ENCODE data around the gene NCAPG2. TPM values are rescaled to one million over a fixed set of nuclear protein-coding genes. Genes with fewer than 3 reads are reported as not detected.
"Not testable (repeated sequence)": the region's sequence is repeated elsewhere in the genome, so short reads cannot be mapped to it uniquely, and the experiment has no call there.

Gene NCAPG2
- total RNA-seq, 1 donor from 2014 or later, result 12.7 TPM

DNA sequence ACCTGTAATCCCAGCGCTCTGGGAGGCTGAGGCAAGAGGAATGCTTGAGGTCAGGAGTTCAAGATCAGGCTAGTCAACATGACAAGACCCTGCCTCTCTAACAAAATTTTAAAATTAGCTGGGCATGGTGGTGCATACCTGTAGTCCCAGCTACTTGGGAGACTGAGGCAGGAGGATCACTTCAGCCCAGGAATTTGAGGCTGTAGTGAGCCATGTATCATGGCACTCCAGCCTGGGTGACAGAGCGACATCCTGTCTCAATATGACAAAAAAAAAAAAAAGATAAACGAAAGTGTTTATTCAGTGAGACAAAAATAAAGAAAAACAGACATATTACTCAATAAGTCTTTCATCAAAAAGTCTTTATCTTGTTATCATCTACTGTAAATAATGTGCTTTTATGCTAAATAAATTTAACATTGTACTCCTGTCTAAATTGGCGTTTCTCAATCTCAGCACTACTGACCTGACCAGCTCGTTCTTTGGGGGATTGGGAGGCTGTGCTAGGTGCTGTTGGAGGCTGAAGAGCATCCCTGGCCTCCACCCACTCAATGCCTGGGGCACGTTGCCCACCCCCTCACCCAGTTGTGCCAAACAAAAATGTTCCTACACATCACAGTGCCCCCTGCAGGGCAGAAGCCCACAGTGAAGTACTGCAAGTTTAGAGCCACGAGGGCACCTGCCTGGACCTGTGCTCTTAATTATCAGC, 57.7 kb downstream of the NCAPG2 start:
- DNase-seq (ENCODE audit: extremely low read depth, low read depth, low spot score), result no peak

DNA sequence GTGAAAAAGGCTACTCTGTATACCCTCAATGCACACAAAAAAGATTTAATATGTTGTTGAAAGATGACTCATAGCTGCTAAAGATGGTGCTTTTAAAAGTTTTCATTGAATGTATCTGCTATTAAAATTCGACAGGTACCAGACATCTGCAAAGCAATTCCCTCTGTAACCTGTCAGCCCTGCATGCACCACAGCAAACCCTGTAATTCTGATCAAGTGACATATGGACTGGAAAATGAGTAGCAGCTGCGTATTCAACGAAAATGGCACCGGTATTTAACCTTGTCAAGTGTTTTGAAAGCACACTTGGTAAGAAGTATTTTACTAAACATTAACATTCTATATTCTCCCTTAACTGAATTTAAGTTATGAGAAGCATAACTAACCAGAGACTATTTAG, 58.8 kb downstream of the NCAPG2 start:
- DNase-seq (ENCODE audit: extremely low read depth, low read depth, low spot score), result no peak

DNA sequence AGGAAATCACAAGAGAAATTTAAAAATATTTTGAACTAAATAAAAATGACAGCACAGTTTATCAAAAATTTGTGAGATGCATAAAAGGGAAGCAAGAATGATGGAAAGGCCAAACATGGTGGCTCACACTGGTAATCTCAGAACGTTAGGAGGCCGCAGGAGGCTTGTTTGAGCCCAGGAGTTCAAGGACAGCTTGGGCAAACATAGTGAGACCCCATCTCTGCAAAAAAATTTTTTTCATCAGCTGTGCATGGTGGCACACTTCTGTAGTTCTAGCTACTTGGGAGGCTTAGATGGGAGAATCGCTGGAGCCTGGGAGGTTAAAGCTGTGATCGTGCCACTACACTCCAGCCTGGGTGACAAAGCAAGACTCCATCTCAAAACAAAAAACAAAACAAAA, 62.5 kb downstream of the NCAPG2 start:
- no peak for DNase-seq (ENCODE audit: extremely low read depth, low read depth, low spot score)

GRCh38 chr7:158638001-158638400, 66.6 kb downstream of the NCAPG2 start:
- DNase-seq (ENCODE audit: extremely low read depth, low read depth, low spot score), result no peak

DNA sequence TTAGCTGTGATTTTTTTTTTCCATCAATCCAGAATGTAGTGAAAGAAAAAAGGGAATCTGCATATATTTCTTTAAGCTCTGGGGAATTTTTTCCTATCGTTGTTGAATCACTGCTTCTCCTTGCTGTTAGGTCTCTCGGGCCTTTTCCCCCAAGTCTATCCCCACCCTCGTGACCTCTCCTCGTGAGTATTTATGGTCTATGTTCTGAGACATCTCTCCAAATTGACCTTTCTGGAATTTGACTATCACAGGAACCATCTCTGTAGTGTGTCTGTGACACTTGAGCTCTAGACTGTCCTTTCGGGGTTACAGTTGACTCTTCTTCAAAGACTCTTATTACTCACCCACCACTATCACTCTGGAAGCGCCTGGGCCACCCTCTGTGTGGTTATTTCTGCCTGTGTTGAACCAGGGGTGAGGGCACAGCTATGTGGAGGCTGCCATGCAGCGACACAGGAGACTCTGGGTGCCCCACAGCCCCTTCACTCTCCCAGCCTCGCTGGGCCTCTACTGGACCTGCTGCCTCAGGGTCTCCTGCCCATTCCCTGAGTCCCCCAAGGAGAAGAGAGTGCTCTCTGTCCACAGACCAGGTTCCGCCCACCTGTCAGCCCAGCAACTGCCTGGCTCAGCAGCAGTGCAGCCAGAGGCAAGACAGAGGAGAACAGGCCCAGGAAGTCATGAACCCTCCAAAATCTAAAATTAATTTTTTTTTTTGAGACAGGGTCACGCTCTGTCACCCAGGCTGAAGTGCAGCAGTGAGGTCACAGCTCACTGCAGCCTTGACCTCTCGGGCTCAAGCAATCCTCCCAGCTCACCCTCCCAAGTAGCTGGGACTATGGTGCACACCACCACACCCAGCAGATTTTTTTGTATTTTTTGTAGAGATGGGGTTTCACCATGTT, 71.3 kb downstream of the NCAPG2 start:
- no peak for DNase-seq (ENCODE audit: extremely low read depth, low read depth, low spot score)

DNA sequence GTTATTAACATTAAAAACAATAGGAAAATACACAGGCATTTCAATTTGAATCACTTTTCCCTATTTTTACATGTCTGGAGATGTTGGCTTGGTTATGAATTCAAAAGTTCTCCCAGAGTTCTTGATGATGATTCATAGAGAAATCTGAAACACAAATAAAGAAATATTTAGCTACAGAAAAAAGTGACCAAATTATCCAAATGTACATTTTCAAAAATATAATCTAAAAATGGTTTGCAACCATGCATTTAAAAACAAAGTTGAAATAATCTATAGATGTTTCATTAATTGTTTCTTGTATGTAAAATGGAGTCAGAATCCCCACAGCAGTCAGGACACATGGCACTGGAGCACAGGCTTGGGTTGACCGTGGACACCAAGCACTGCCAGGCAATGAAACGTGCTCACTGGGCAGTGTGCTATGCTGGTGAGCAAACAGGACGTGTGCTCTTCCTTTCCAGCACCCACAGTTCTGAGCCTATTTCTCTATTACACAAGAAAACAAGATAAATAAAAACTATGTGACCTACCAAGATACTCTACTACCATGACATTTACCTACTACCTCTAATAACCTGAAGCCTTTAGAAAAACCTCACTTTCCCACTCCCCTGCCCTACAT, 72.9 kb downstream of the NCAPG2 start:
- DNase-seq (ENCODE audit: extremely low read depth, low read depth, low spot score), result no peak

- DNase-seq (ENCODE audit: extremely low read depth, low read depth, low spot score), result not testable (repeated sequence)
These were observed 78.3 kb downstream of the NCAPG2 start for GRCh38 chr7:158626289-158626688.

DNA sequence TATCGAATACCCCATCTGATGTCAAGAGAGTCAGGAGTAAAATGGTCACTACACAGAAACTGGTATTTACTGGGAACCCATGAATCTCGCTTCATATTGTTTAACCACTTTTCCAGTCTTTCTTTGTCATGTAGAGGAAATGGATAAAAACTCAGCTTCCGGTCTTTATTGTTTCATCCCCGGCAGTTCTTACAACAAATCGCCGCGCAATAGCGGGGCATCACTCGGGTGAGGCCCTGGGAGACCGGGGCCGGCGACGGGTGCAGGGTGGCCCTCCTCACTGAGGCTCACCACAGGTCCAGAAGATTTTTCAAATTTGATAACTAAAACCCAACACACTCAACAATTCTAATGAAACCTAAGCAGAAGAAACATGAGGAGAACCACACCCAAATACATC, 81.4 kb downstream of the NCAPG2 start:
- peak; percentile 16 for DNase-seq (ENCODE audit: extremely low read depth, low read depth, low spot score)

DNA sequence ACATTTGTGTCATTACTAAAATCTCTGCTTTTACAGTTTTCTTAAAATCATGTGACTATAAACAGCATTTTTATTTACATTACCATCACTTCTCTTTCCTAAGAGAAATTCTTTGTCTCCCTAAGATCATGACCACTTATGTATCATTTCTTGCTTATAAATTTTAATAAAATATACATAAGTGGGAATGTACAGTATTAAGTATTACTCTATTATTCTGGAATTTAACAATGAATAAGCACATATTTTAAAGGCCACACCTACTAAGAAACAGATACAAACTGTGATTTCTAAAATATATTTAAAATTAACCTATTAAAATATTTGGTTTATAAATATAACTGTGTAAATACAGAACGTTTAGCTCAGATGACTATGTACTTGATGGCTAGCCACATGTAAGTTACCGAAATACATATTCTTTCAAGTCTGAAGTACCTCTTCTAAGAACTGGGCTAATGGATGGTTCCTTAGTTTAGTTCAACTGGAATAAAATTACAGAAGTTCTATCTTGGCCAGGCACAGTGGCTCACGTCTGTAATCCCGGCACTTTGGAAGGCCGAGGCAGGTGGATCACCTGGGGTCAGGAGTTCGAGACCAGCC, 83.7 kb downstream of the NCAPG2 start:
- DNase-seq (ENCODE audit: extremely low read depth, low read depth, low spot score), result no peak

DNA sequence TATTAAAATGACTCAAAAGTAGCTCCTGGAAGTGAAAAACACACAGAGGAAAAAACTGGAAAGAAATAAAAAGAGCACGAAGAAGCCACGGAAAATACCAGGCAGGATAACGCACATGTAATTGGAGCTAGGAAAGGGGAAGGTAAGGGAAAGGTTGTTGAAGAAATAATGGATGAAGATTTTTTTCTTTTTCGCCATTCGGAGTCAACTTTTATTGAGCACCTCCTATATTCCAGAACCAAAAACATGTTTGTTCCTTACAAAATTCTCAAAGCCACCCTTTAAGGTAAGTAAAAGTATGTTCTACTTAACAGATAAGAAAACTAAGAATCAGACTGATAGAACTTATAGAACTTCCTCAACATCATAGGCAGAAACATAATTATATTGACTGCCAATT, 84.2 kb downstream of the NCAPG2 start:
- no peak for DNase-seq (ENCODE audit: extremely low read depth, low read depth, low spot score)

DNA sequence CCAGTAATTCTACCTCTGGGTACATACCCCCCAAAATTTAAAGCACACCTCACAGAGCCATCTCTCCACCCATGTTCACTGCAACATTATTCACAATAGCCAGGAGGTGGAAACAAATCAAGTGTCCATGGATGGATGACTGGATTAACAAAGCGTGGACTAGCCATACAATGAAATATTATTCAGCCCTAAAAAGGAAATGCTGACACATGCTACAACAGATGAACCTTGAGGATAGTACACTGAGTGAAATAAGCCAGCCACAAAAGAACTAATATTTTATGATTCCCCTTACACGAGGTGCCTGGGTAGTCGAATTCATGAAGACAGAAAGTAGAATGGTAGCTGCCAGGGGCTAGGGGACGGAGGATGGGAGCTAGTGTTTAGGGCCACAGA, 85.9 kb downstream of the NCAPG2 start:
- DNase-seq (ENCODE audit: extremely low read depth, low read depth, low spot score), result no peak

GRCh38 chr7:158617737-158618128, 86.9 kb downstream of the NCAPG2 start:
- DNase-seq (ENCODE audit: extremely low read depth, low read depth, low spot score), result no peak

- DNase-seq (ENCODE audit: extremely low read depth, low read depth, low spot score), result no peak
These were observed 88.6 kb downstream of the NCAPG2 start for GRCh38 chr7:158616050-158616449.

DNA sequence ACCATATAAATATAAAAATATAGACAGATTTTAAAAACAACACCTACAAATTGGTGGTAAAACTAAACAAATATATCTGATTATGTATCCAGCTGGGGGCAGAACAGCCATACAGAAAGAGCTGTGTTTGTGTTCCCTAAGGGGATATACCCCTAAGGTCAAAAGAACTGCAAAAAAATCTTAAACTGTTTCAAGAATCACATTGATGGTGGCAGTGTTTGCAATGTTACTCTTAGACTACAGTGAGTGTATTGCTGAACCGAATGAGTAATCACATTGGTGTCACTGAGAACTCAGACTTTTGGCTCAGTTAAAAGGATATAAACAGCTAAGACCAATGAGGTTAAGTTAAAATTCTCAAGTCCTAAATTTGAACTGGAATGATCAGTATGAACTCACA, 89.9 kb downstream of the NCAPG2 start:
- no peak for DNase-seq (ENCODE audit: extremely low read depth, low read depth, low spot score)

- no peak for DNase-seq (ENCODE audit: extremely low read depth, low read depth, low spot score)
These were observed 91.1 kb downstream of the NCAPG2 start for GRCh38 chr7:158613481-158613880.

DNA sequence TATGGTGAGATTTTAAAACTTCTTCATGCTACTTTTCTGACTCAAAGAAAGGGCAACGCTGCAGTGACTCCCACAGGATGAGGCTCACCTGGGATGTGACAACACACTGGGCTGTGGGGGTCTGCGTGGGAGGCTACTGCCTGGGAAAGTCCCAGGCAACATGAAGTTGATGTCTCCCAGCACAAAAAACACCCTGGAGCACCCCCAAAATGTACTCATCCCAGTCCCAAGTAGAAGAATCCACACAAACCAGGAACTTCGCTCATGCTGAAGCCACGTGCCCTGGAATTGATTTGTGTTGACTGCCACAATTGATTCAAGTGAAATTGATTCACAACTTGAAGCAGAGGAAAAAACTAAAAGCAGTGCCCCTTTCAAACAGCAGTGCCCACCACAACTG, 92.1 kb downstream of the NCAPG2 start:
- DNase-seq (ENCODE audit: extremely low read depth, low read depth, low spot score), result no peak

GRCh38 chr7:158611541-158611940, 93.1 kb downstream of the NCAPG2 start:
- DNase-seq (ENCODE audit: extremely low read depth, low read depth, low spot score), result no peak

DNA sequence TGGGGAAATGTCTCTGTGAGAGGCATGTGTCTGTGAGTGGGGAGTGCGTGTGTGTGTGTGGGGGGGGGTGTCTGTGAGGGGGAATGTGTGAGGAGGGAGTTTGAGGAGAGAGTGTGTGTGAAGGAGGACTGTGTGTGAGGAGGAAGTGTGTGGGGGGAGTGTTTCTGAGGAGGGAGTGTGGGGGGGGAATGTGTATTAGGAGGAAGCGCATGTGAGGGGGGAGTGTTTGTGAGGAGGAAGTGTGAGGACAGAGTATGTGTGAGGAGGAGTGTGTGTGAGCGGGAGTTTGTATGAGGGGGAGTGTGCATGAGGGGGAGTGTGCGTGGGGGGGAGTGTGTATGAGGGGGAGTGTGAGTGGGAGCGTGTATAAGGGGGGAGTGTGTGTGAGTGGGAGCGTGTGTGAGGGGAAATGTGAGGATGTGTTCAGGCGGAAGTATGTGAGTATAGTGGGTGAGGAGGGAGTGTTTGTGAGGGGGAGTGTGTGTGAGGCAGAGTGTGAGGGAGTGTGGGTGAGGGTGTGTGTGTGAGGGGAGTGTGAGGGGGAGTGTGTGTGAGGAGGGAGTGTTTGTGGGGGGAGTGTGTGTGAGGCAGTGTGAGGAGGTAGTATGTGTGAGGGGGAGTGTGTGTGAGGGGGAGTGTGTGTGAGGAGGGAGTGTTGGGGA, 95.2 kb downstream of the NCAPG2 start:
- no peak for DNase-seq (ENCODE audit: extremely low read depth, low read depth, low spot score)

- DNase-seq (ENCODE audit: extremely low read depth, low read depth, low spot score), result no peak
These were observed 97.0 kb downstream of the NCAPG2 start for GRCh38 chr7:158607563-158607962.

DNA sequence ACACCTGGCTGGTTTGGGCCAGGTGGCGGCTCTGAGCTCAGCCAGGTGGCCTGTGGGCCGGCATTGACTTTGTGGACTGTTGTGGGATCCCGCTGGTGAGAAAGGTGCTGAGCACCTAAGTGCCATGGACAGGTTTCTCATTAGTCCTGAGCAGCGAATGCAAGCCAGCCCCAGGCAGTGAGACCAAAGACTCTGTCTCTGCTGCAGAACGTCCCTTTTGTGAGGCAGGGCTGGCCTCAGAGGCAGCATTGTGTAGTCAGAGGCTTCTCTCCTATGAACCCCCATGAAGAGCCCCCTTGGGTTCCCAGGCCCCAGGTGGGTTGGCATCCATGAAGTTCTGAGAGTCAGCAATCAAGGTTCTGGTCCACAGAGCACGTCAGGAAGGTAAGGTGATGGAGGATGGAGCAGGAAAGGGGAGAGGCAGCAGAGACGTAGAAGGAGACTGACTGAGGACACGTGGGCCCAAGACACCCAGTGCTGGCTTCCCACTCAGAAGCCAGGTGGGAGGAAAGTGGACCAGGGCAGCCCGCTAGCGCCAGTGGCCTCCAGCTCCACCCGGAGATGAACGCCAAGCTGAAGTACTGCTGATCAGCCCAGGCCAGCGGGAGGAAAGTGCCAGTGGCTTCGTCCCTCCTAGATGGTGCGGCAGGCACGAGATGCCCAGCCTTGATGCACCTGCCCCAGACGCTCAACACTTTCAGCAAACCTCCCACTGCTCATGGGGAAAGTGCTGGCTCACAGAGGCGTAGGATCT, 97.8 kb downstream of the NCAPG2 start:
- DNase-seq (ENCODE audit: extremely low read depth, low read depth, low spot score), result no peak

All from glomerular endothelial cell (primary cell).